Epidermal melanocyte (primary cell): ENCODE measurements around the gene GRM4.
"Not testable (repeated sequence)": the region's sequence is repeated elsewhere in the genome, so short reads cannot be mapped to it uniquely, and the experiment has no call there.

Source experiments
- DNase-seq: peaks from one replicate; pipeline ENCODE4 v3.0.0; 2011; ENCODE audit warnings: low spot score; ENCODE audit not compliant: insufficient read length

The GRM4 gene

GRCh38 chr6:34146021-34146782, at the start of gene GRM4:
Gene GRM4, minus strand, starts transcription at chr6:34146087. Its CDS starts 12,591 bp downstream, at chr6:34133496.
- no peak for DNase-seq

- no peak for DNase-seq
Observed at GRCh38 chr6:34194772-34195171, 48.9 kb upstream of the GRM4 start.

- no peak for DNase-seq
Observed at GRCh38 chr6:34190504-34191122, 44.7 kb upstream of the GRM4 start.

GRCh38 chr6:34189806-34190503, 44.1 kb upstream of the GRM4 start:
- no peak for DNase-seq

GRCh38 chr6:34184726-34185125, 38.8 kb upstream of the GRM4 start:
- DNase-seq, result not testable (repeated sequence)

GRCh38 chr6:34182751-34183531, 37.1 kb upstream of the GRM4 start:
- no peak for DNase-seq

- DNase-seq, result no peak
Observed at GRCh38 chr6:34181908-34182307, 36.0 kb upstream of the GRM4 start.

GRCh38 chr6:34179106-34179720, 33.3 kb upstream of the GRM4 start:
- no peak for DNase-seq

- DNase-seq, result no peak
Observed at GRCh38 chr6:34178357-34179105, 32.6 kb upstream of the GRM4 start.

GRCh38 chr6:34177181-34177591, 31.3 kb upstream of the GRM4 start:
- no peak for DNase-seq

- DNase-seq, result no peak
Observed at GRCh38 chr6:34176261-34177031, 30.6 kb upstream of the GRM4 start.

GRCh38 chr6:34174846-34175399, 29.0 kb upstream of the GRM4 start:
- DNase-seq, result no peak

GRCh38 chr6:34172961-34173775, 27.3 kb upstream of the GRM4 start:
- DNase-seq, result no peak

- no peak for DNase-seq
Observed at GRCh38 chr6:34170346-34170745, 24.5 kb upstream of the GRM4 start.

- DNase-seq, result no peak
Observed at GRCh38 chr6:34169897-34170296, 24.0 kb upstream of the GRM4 start.

- DNase-seq, result peak; percentile 4
Observed at GRCh38 chr6:34161857-34162515, 16.1 kb upstream of the GRM4 start.

GRCh38 chr6:34159844-34160243, 14.0 kb upstream of the GRM4 start:
- DNase-seq, result no peak

- DNase-seq, result no peak
Observed at GRCh38 chr6:34158876-34159275, 13.0 kb upstream of the GRM4 start.
